Loucy (cell line): ENCODE results near the gene ETV3L.

Experiments
- H2AFZ ChIP-seq: fragments of 200-600 bp; sonication (generic); 2 replicates; pipeline ENCODE4 v1.6.0; 2016; ENCODE audit warnings: antibody characterized with exemption, mild to moderate bottlenecking, low read length, moderate library complexity
- H3F3A ChIP-seq: fragments of 200-600 bp; 2 replicates; pipeline ENCODE4 v1.6.0; 2016; ENCODE audit warnings: antibody characterized with exemption, low read depth, mild to moderate bottlenecking
- H3K27me3 ChIP-seq: fragments of 200-600 bp; sonication (generic); 2 replicates; pipeline ENCODE4 v1.6.1; 2014; ENCODE audit warnings: low read length, mild to moderate bottlenecking; ENCODE audit not compliant: insufficient read depth, poor library complexity, severe bottlenecking
- H3K36me3 ChIP-seq: fragments of 200-600 bp; sonication (generic); 2 replicates; pipeline ENCODE4 v1.6.1; 2016; ENCODE audit warnings: low read length; ENCODE audit not compliant: insufficient read depth
- H3K4me1 ChIP-seq: fragments of 200-600 bp; sonication (generic); 2 replicates; pipeline ENCODE4 v1.5.1; 2014; ENCODE audit warnings: low read length, mild to moderate bottlenecking; ENCODE audit not compliant: insufficient read depth, poor library complexity, severe bottlenecking
- H3K4me2 ChIP-seq: fragments of 200-600 bp; sonication (generic); 2 replicates; pipeline ENCODE4 v1.6.0; 2014; ENCODE audit warnings: antibody characterized with exemption, low read length, low read depth, mild to moderate bottlenecking; ENCODE audit not compliant: poor library complexity, severe bottlenecking
- H3K4me3 ChIP-seq: fragments of 200-600 bp; sonication (generic); 2 replicates; pipeline ENCODE4 v1.5.1; 2014; ENCODE audit warnings: low read length, mild to moderate bottlenecking, mixed read lengths; ENCODE audit not compliant: poor library complexity, severe bottlenecking
- H3K79me2 ChIP-seq: fragments of 200-600 bp; sonication (generic); 2 replicates; pipeline ENCODE4 v1.6.1; 2014; ENCODE audit warnings: low read length; ENCODE audit not compliant: insufficient read depth
- H3K9ac ChIP-seq: fragments of 200-600 bp; sonication (generic); 2 replicates; pipeline ENCODE4 v1.6.0; 2014; ENCODE audit warnings: mild to moderate bottlenecking, low read depth, low read length, moderate library complexity; ENCODE audit not compliant: poor library complexity, severe bottlenecking
- H3K9me2 ChIP-seq: fragments of 200-600 bp; sonication (generic); replicated peaks from 2 replicates; pipeline ENCODE4 v1.6.1; 2016; ENCODE audit warnings: low read depth, low read length, mixed read lengths
- H3K9me3 ChIP-seq: fragments of 200-600 bp; sonication (generic); 2 replicates; pipeline ENCODE4 v1.6.1; 2014; ENCODE audit warnings: mild to moderate bottlenecking, antibody characterized with exemption, low read length, low read depth; ENCODE audit not compliant: insufficient read depth
- H4K20me1 ChIP-seq: fragments of 200-600 bp; sonication (generic); 2 replicates; pipeline ENCODE4 v1.6.0; 2014; ENCODE audit warnings: antibody characterized with exemption, low read length, mild to moderate bottlenecking; ENCODE audit not compliant: insufficient read depth, poor library complexity, severe bottlenecking
- EZH2phosphoT487 ChIP-seq: fragments of 200-600 bp; IDR thresholded peaks from 2 replicates; pipeline ENCODE4 v1.6.1; 2018; ENCODE audit warnings: antibody characterized with exemption, mild to moderate bottlenecking, moderate library complexity, borderline replicate concordance
- TF ChIP-seq, protein P1 (sequence below): fragments of 200-600 bp; sonication (generic); conservative IDR thresholded peaks from 2 replicates; pipeline ENCODE4 v1.5.1; 2014; ENCODE audit warnings: mild to moderate bottlenecking, antibody characterized with exemption, low read length

ETV3L gene

GRCh38 chr1:157140063-157140588, 40.5 kb upstream of the ETV3L start:
- Histone ChIP-seq H3K36me3 (peaks cover 2% of the 10 kb centered on the region; the same call in 1 of the 2 replicates), H3K27me3 (peaks cover 22% of the 10 kb centered on the region), H4K20me1 (peaks cover 29% of the 10 kb centered on the region), H3F3A (no peaks in the 10 kb centered on the region), H3K9me2 (no peaks in the 10 kb centered on the region), H3K4me1 (peaks cover 28% of the 10 kb centered on the region), H3K9me3 (no peaks in the 10 kb centered on the region), H2AFZ (no peak overlapping the region), H3K9ac (no peak overlapping the region), H3K4me3 (no peak overlapping the region), H3K79me2 (peaks cover 29% of the 10 kb centered on the region), H3K4me2 (no peak overlapping the region)
- TF ChIP-seq, protein P1, sequence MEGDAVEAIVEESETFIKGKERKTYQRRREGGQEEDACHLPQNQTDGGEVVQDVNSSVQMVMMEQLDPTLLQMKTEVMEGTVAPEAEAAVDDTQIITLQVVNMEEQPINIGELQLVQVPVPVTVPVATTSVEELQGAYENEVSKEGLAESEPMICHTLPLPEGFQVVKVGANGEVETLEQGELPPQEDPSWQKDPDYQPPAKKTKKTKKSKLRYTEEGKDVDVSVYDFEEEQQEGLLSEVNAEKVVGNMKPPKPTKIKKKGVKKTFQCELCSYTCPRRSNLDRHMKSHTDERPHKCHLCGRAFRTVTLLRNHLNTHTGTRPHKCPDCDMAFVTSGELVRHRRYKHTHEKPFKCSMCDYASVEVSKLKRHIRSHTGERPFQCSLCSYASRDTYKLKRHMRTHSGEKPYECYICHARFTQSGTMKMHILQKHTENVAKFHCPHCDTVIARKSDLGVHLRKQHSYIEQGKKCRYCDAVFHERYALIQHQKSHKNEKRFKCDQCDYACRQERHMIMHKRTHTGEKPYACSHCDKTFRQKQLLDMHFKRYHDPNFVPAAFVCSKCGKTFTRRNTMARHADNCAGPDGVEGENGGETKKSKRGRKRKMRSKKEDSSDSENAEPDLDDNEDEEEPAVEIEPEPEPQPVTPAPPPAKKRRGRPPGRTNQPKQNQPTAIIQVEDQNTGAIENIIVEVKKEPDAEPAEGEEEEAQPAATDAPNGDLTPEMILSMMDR: no peak
- TF ChIP-seq EZH2phosphoT487: no peak

DNA sequence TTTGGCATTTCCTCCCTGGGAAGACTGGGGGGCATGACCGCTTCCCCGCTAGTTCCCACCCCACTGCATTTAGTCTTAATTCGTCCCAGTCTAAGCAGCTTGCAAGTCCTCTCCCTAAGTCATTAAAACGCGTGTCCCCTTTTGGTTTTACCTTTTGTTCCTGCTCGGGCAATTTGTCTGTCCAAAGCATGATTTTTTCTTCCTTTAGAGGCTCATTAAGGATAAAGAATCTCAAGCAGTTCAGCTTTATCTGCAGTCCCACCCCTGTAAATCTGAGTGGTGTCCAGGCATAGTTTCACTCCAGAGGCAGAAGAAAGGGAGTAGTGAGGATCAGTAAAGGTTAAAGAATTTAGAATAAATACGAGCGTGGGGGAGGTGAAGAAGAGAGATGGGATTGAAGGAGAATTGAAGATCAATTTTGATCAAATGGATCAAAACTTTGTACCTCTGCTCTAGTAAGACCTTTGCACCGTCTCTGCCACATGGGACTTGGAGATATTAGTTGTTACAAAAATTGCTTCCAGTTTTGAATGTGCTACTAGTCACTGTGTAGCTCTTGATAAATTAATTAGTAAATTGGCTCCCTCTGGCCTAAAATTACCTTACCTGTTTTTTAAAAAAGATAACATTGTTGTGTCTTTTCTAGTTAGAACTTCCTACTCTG, 39.6 kb upstream of the ETV3L start:
- no peaks in the 10 kb centered on the region for H3K9me3 ChIP-seq
- H3F3A ChIP-seq: no peaks in the 10 kb centered on the region
- TF ChIP-seq, protein P1: no peak
- no peak for TF ChIP-seq EZH2phosphoT487

DNA sequence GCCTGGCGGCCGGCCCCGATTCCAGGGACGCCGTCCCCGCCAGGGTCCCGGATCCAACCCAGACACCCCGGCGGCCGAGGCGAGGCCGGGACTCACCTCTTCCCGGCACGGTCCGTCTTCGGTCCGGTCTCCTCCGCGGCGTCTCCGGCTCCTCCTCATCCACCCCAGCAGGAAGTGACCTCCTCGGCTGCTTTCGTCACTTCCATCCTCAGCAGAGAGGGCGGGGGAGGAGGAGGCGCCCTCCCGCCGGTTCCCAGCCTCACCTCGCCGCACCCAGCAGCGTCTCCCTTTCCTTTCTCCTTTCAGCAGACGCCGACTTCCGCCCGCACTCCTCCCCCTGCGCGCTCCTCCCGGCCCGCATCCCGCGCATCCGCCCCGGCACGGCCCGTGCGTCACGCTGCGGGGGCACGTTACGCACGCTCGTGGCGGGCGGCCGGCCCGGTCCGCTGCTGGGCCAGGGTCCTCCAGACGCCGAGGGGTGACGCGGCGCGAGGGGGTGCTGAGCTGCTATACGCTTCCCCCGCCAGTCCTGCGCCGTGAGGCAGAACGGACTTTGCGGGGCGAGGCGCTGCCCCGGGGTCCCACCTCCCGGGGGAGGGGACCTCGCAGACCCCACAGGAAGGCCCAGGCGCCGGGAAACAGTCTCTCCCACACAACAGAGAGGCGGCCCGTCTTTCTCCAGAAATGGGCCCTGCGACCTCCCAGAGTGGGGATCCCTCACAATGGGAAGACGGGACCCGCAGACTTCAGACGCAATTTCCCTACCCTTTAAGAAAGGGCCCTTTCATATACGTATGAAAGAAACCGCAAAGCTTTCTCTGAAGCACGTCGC, 38.8 kb upstream of the ETV3L start, which contains the start of gene ETV3:
ETV3 (minus strand) TSS at position 176 of the 832 bp plus-strand sequence. CDS start 2,043 bp downstream, outside the sequence.
- peaks cover 46% of the 10 kb centered on the region for H4K20me1 ChIP-seq
- H3K36me3 ChIP-seq: peaks cover 8% of the 10 kb centered on the region; the same call in 1 of the 2 replicates
- peaks cover 40% of the 10 kb centered on the region for H3K79me2 ChIP-seq
- peak within 1 kb of the TSS; percentile 94 for H3K4me3 ChIP-seq
- H3K9ac ChIP-seq: peak within 1 kb of the TSS; percentile 86
- peaks cover 45% of the 10 kb centered on the region for H3K4me1 ChIP-seq
- no peaks in the 10 kb centered on the region for H3K9me2 ChIP-seq
- TF ChIP-seq, protein P1: no peak
- no peak for TF ChIP-seq EZH2phosphoT487
- H2AFZ ChIP-seq: peak within 1 kb of the TSS; percentile 84
- peak within 1 kb of the TSS; percentile 93 for H3K4me2 ChIP-seq
- H3K27me3 ChIP-seq: peaks cover 7% of the 10 kb centered on the region
- H3F3A ChIP-seq: 0 out of 2 replicates have a peak, but pooled peaks cover 4% of the 10 kb centered on the region
- no peaks in the 10 kb centered on the region for H3K9me3 ChIP-seq

More for the DNA sequence above, 39.6 kb upstream of the ETV3L start:
- Histone ChIP-seq H3K4me3 (peak overlapping the region; percentile 94), H3K79me2 (peaks cover 38% of the 10 kb centered on the region), H3K9ac (peak overlapping the region; percentile 86), H3K27me3 (peaks cover 13% of the 10 kb centered on the region), H3K4me1 (peaks cover 38% of the 10 kb centered on the region), H3K9me2 (no peaks in the 10 kb centered on the region), H2AFZ (peak overlapping the region; percentile 84), H4K20me1 (peaks cover 39% of the 10 kb centered on the region), H3K4me2 (peak overlapping the region; percentile 85), H3K36me3 (peaks cover 8% of the 10 kb centered on the region; the same call in 1 of the 2 replicates)
